K562 (cell line): ENCODE measurements around the gene DHRS3. TPM values are rescaled to one million over a fixed set of nuclear protein-coding genes. Genes with fewer than 3 reads are reported as not detected.
A peak's percentile ranks its signal among the peaks of the same experiment; 100 is the strongest.

ENCODE experiments used
- ATAC-seq: fragments of 200-7000 bp; cut with Tn5 transposase; 3 replicates; pipeline ENCODE4 v1.9.1; 2020; ENCODE audit warnings: moderate library complexity
- BruUV-seq: library from RNA; stranded (reverse); fragments of 400-500 nt; replicated peaks from 2 replicates; lab custom pipeline; 2021; lab: Mats Ljungman, UMichigan
- CTCF ChIA-PET: fragments of 300-600 bp; formaldehyde crosslinking; extraction: SDS; loops from one replicate; lab custom pipeline; 2021; ENCODE audit warnings: low intra/inter-chr PET ratio; lab: Yijun Ruan, JAX
- POLR2A ChIA-PET: fragments of 300-600, 350-650 bp; sonication (Branson Sonifier 250); formaldehyde crosslinking; extraction: SDS; loops from one replicate; lab custom pipeline; 2021; ENCODE audit warnings: antibody characterized with exemption, inconsistent platforms; lab: Yijun Ruan, JAX
- DNase-seq, 4 experiments: peaks; one replicate each; pipeline versions ENCODE4 v3.0.0 to v3.0.0-alpha.2; 2011 to 2018; ENCODE audit warnings: low spot score in 3 of 4, mixed read lengths in 3 of 4; ENCODE audit errors: extremely low read depth in 1 of 4
- FAIRE-seq: peaks from 2 replicates; lab custom pipeline; 2011; peaks lifted over from hg19 to GRCh38; lab: Jason Lieb, UNC
- H2AFZ ChIP-seq: 2 replicates; pipeline ENCODE4 v1.6.0; 2011; ENCODE audit warnings: low read depth, low read length, control low read depth, inconsistent platforms
- H3K27ac ChIP-seq: fragments of 200-600 bp; 3 replicates; pipeline ENCODE4 v1.8.0; 2011; ENCODE audit warnings: low read depth, mild to moderate bottlenecking, control low read depth, inconsistent platforms, low read length, moderate library complexity, mixed read lengths; ENCODE audit errors: extremely low read depth
- H3K27me3 ChIP-seq, 2 experiments: fragments of 300-600 bp in 1 of 2; 2 replicates in 1 of 2; 3 replicates in 1 of 2; pipeline versions ENCODE4 v1.6.0 to v1.8.0; 2011; ENCODE audit warnings: inconsistent platforms in 2 of 2, low read length in 2 of 2, mild to moderate bottlenecking in 1 of 2, mixed read lengths in 1 of 2, moderate library complexity in 1 of 2; ENCODE audit not compliant: control insufficient read depth in 2 of 2, insufficient read depth in 2 of 2
- H3K36me3 ChIP-seq: fragments of 300-600 bp; 3 replicates; pipeline ENCODE4 v1.8.0; 2011; ENCODE audit warnings: mild to moderate bottlenecking, low read length, inconsistent platforms; ENCODE audit not compliant: control insufficient read depth, insufficient read depth
- H3K4me1 ChIP-seq, 2 experiments: fragments of 200-600 bp in 1 of 2; replicated peaks in 1 of 2; 2 replicates in 1 of 2; 3 replicates in 1 of 2; pipeline versions ENCODE4 v1.5.1 to v1.8.0; 2011; ENCODE audit warnings: inconsistent platforms in 2 of 2, low read length in 2 of 2, mild to moderate bottlenecking in 1 of 2, mixed read lengths in 1 of 2, moderate library complexity in 1 of 2; ENCODE audit not compliant: control insufficient read depth in 2 of 2, insufficient read depth in 2 of 2
- H3K4me2 ChIP-seq: 2 replicates; pipeline ENCODE4 v1.6.1; 2011; ENCODE audit warnings: low read length, control low read depth, inconsistent platforms, mixed read lengths; ENCODE audit not compliant: insufficient read depth
- H3K4me3 ChIP-seq: fragments of 200-600 bp; sonication (generic), shearing (Covaris generic); 2 replicates; pipeline ENCODE4 v1.5.1; 2016; ENCODE audit warnings: control low read depth, inconsistent platforms
- H3K79me2 ChIP-seq: fragments of 200-600 bp; 3 replicates; pipeline ENCODE4 v1.8.0; 2011; ENCODE audit warnings: low read length, inconsistent platforms; ENCODE audit not compliant: control insufficient read depth, insufficient read depth
- H3K9ac ChIP-seq, 2 experiments: 2 replicates each; pipeline versions ENCODE4 v1.6.0 to v1.6.1; 2011; ENCODE audit warnings: low read depth in 2 of 2, low read length in 2 of 2, control low read depth in 1 of 2, inconsistent platforms in 1 of 2, mild to moderate bottlenecking in 1 of 2, mixed read lengths in 1 of 2; ENCODE audit not compliant: insufficient read depth in 1 of 2
- H3K9me1 ChIP-seq: one replicate; pipeline ENCODE4 v1.6.0; 2011; ENCODE audit warnings: inconsistent platforms, mild to moderate bottlenecking, low read length, moderate library complexity; ENCODE audit not compliant: control insufficient read depth, insufficient read depth
- H3K9me3 ChIP-seq: replicated peaks from 2 replicates; pipeline ENCODE4 v1.5.1; 2011; ENCODE audit warnings: low read depth, low read length, inconsistent platforms; ENCODE audit not compliant: control insufficient read depth, insufficient read depth
- H4K20me1 ChIP-seq: replicated peaks from 2 replicates; pipeline ENCODE4 v1.6.1; 2011; ENCODE audit warnings: low read length, inconsistent platforms, mixed read lengths; ENCODE audit not compliant: control insufficient read depth, insufficient read depth
- BCOR ChIP-seq: fragments of 450-650 bp; IDR thresholded peaks from 2 replicates; pipeline ENCODE4 v1.6.1; 2016
- CEBPG ChIP-seq, 3 experiments: fragments of 200-800 bp in 1 of 3; sonication (Bioruptor generic) in 1 of 3; sonication (generic) in 1 of 3; formaldehyde crosslinking in 1 of 3; IDR thresholded peaks in 2 of 3; conservative IDR thresholded peaks in 1 of 3; 2 replicates each; pipeline versions ENCODE4 v1.6.1 to v1.8.0; 2016 to 2022; ENCODE audit warnings: missing compliant biosample characterization in 2 of 3, missing genetic modification characterization in 2 of 3, mild to moderate bottlenecking in 1 of 3, missing genetic modification reagents in 1 of 3
- FOXK1 ChIP-seq: sonication (generic); formaldehyde crosslinking; IDR thresholded peaks from 2 replicates; pipeline ENCODE4 v1.8.0; 2022; ENCODE audit warnings: missing genetic modification reagents, mild to moderate bottlenecking, borderline replicate concordance
- HNRNPLL ChIP-seq: fragments of 200-400 bp; formaldehyde crosslinking; IDR thresholded peaks from 2 replicates; pipeline ENCODE4 v1.6.1; 2017; ENCODE audit warnings: low read length, low read depth, mild to moderate bottlenecking; ENCODE audit not compliant: poor library complexity, severe bottlenecking
- KDM1A ChIP-seq, 2 experiments: fragments of 450-650 bp; IDR thresholded peaks; 2 replicates each; pipeline ENCODE4 v1.6.1; 2016; ENCODE audit warnings: mild to moderate bottlenecking in 2 of 2
- KDM4B ChIP-seq, 2 experiments: fragments of 450-650 bp in 1 of 2; sonication (generic) in 1 of 2; IDR thresholded peaks; 2 replicates each; pipeline ENCODE4 v1.6.1; 2016 to 2017; ENCODE audit warnings: borderline replicate concordance in 2 of 2, antibody characterized with exemption in 1 of 2, low read depth in 1 of 2, mild to moderate bottlenecking in 1 of 2
- KLF1 ChIP-seq: fragments of 450-650 bp; IDR thresholded peaks from 2 replicates; pipeline ENCODE4 v1.6.1; 2016; ENCODE audit warnings: missing genetic modification characterization, missing compliant biosample characterization
- PYGO2 ChIP-seq: fragments of 450-650 bp; IDR thresholded peaks from 2 replicates; pipeline ENCODE4 v1.6.1; 2016; ENCODE audit warnings: mild to moderate bottlenecking, missing genetic modification characterization, moderate library complexity, missing compliant biosample characterization
- RBM25 ChIP-seq: fragments of 200-400 bp; formaldehyde crosslinking; IDR thresholded peaks from 2 replicates; pipeline ENCODE4 v1.6.1; 2018; ENCODE audit warnings: low read length, low read depth, moderate library complexity; ENCODE audit not compliant: severe bottlenecking
- ZFP36 ChIP-seq: fragments of 150-350 bp; IDR thresholded peaks from 2 replicates; pipeline ENCODE4 v1.6.1; 2018; ENCODE audit warnings: low read length, low read depth; ENCODE audit not compliant: partially characterized antibody
- WGBS: fragments of 100-300 bp; shearing (Covaris generic); methylation state at CpG from one replicate; pipeline ENCODE4 v1.1.6; 2016; ENCODE audit warnings: low coverage, mixed read lengths; ENCODE audit not compliant: insufficient coverage; ENCODE audit errors: missing lambda C conversion rate; 5-methylcytosine and 5-hydroxymethylcytosine counted together
- in situ Hi-C: fragments of 300-500 bp; cut with MboI; formaldehyde crosslinking; loops from 4 replicates; pipeline ENCODE4 v1.15.0; 2018; ENCODE audit warnings: inconsistent platforms, mixed read lengths
- intact Hi-C: fragments of 100-400 bp; cut with micrococcal nuclease; formaldehyde crosslinking; loops from 2 replicates; pipeline ENCODE4 v1.14.2; 2022
- polyA plus RNA-seq, 8 experiments: library from polyadenylated mRNA; depleted of rRNA in 4 of 8; stranded (reverse) in 5 of 8; unstranded in 3 of 8; fragments of >200 nt; fragmentation: Nextera tagmentation in 2 of 8; fragmentation: Illumina TruSeq in 1 of 8; extraction: Ambion mirVana in 2 of 8; extraction: Trizol in 1 of 8; gene quantifications; 2 replicates each; pipeline versions ENCODE4 v1.2.1 to v1.2.3, GENCODE V29; 2011 to 2014; ENCODE audit warnings: inconsistent platforms in 1 of 8, missing spikeins in 1 of 8
- total RNA-seq, 7 experiments: library from RNA; depleted of rRNA in 6 of 7; stranded (reverse); fragments of >200 nt in 6 of 7; fragmentation: Illumina TruSeq in 2 of 7; extraction: Trizol in 2 of 7; gene quantifications; 2 replicates each; pipeline versions ENCODE4 v1.2.1 to v1.2.3, GENCODE V29; 2011 to 2021; ENCODE audit warnings: low replicate concordance in 1 of 7

Gene DHRS3
- total and polyA plus RNA-seq, 9 of the 15 experiments (the other 6 are each of a cell fraction or from before 2014, with no cell fraction given), result 21.0 to 116 (median 58.7) TPM

GRCh38 chr1:12540580-12541273 is 77.3 kb downstream of the DHRS3 start:
- peaks cover 6% of the 10 kb centered on the region for H3K9me3 ChIP-seq
- in situ Hi-C loops (no loop called here), intact Hi-C loops (no loop called here)
- TF ChIP-seq RBM25, result peak; percentile 59
- TF ChIP-seq FOXK1 (CRISPR knock-in tag), result no peak
- TF ChIP-seq HNRNPLL, result peak; percentile 6
- 0 out of 2 replicates have a peak, but pooled peaks have one; percentile 19 for TF ChIP-seq KLF1 (tag)
- TF ChIP-seq KDM4B (IDR thresholded peaks at IDR 0.05; ENCODE audit: borderline replicate concordance in 2 of 2, low read depth in 1 of 2), result 0 out of 4 replicates have a peak, but pooled peaks of 1 of the 2 experiments have one; percentile 1
- TF ChIP-seq PYGO2 (tag), result no peak
- no peak for TF ChIP-seq CEBPG (CRISPR knock-in tag; IDR thresholded peaks at IDR 0.05)
- no peak for TF ChIP-seq CEBPG (tag; conservative IDR thresholded peaks at IDR 0.05 in 1 of 2, IDR thresholded peaks at IDR 0.05 in 1 of 2)
- peak; percentile 74 for TF ChIP-seq ZFP36
- TF ChIP-seq KDM1A (IDR thresholded peaks at IDR 0.05), result peak in 1 of 2 experiments; percentile 69; a peak in 2 of 4 replicates
- peak; percentile 91 for TF ChIP-seq BCOR
- H4K20me1 ChIP-seq, result no peaks in the 10 kb centered on the region
- H2AFZ ChIP-seq, result peak overlapping the region; percentile 88
- H3K79me2 ChIP-seq, result no peaks in the 10 kb centered on the region
- H3K27me3 ChIP-seq, result no peaks in the 10 kb centered on the region
- FAIRE-seq (no peak), ATAC-seq (no peak), DNase-seq (no peak)
- no peak overlapping the region for H3K4me3 ChIP-seq
- ChIA-PET CTCF (no interaction called here), POLR2A (interaction anchor here (0.5 to 2.3 kb wide), 9 partner anchors 9 to 631 kb away, joined by 3 to 15 read pairs (median 4); no protein-coding TSS in a partner anchor)
- peak overlapping the region; percentile 40 for H3K4me2 ChIP-seq
- peak overlapping the region; percentile 48 to 88 for H3K9ac ChIP-seq
- peak overlapping the region; percentile 75 for H3K27ac ChIP-seq
- BruUV-seq, result no TSS peak
- no peaks in the 10 kb centered on the region for H3K9me1 ChIP-seq
- peaks cover 34% of the 10 kb centered on the region in 2 experiments for H3K4me1 ChIP-seq
- H3K36me3 ChIP-seq, result no peaks in the 10 kb centered on the region
- WGBS, result 82% methylated on average over 17 of the region's 17 CpGs
